Islet of Langerhans (tissue), 1 donor: Measurements from ENCODE around the gene PNLIPRP3.

Experiments
- FAIRE-seq: peaks from one replicate; lab custom pipeline; 2011; peaks lifted over from hg19 to GRCh38; lab: Jason Lieb, UNC

PNLIPRP3 gene

GRCh38 chr10:116511365-116511764 lies 83.7 kb downstream of the PNLIPRP3 start:
- no peak for FAIRE-seq

- peak; percentile 90 for FAIRE-seq
Measured at GRCh38 chr10:116521424-116522290, 94.0 kb downstream of the PNLIPRP3 start.

- no peak for FAIRE-seq
Measured at GRCh38 chr10:116522803-116523381, 95.2 kb downstream of the PNLIPRP3 start.

GRCh38 chr10:116524736-116525135 lies 97.1 kb downstream of the PNLIPRP3 start:
- FAIRE-seq = no peak

- FAIRE-seq = no peak
Measured at GRCh38 chr10:116526219-116526618, 98.6 kb downstream of the PNLIPRP3 start.
